Measurements from ENCODE around the gene RBP7.
A peak's percentile ranks its signal among the peaks of the same experiment; 100 is the strongest.

Gene RBP7

GRCh38 chr1:10032590-10033358 lies 35.7 kb downstream of the RBP7 start, which contains the start of gene UBE4B:
UBE4B (plus strand) TSS chr1:10032958; CDS start chr1:10033671, 713 bp downstream.
- peak; percentile 98 for DNase-seq

- DNase-seq = no peak
Observed at GRCh38 chr1:10033359-10033845, 36.4 kb downstream of the RBP7 start.

- DNase-seq = no peak
Observed at GRCh38 chr1:10042746-10043145, 45.7 kb downstream of the RBP7 start.

GRCh38 chr1:10045480-10046355 lies 48.7 kb downstream of the RBP7 start:
- DNase-seq = no peak

- DNase-seq = no peak
Observed at GRCh38 chr1:10046356-10047085, 49.5 kb downstream of the RBP7 start.

- no peak for DNase-seq
Observed at GRCh38 chr1:10048601-10049000, 51.6 kb downstream of the RBP7 start.

GRCh38 chr1:10050611-10051010 lies 53.6 kb downstream of the RBP7 start:
- no peak for DNase-seq

- DNase-seq = no peak
Observed at GRCh38 chr1:10051656-10052055, 54.6 kb downstream of the RBP7 start.

- DNase-seq = no peak
Observed at GRCh38 chr1:10052347-10052746, 55.3 kb downstream of the RBP7 start.

- no peak for DNase-seq
Observed at GRCh38 chr1:10054465-10054864, 57.4 kb downstream of the RBP7 start.

GRCh38 chr1:10056599-10056987 lies 59.6 kb downstream of the RBP7 start:
- DNase-seq = no peak

GRCh38 chr1:10057343-10057742 lies 60.3 kb downstream of the RBP7 start:
- DNase-seq = no peak

GRCh38 chr1:10057796-10058195 lies 60.8 kb downstream of the RBP7 start:
- DNase-seq = no peak

GRCh38 chr1:10059342-10059718 lies 62.3 kb downstream of the RBP7 start:
- DNase-seq = no peak

- no peak for DNase-seq
Observed at GRCh38 chr1:10060311-10061100, 63.5 kb downstream of the RBP7 start.

- DNase-seq = no peak
Observed at GRCh38 chr1:10061276-10061675, 64.2 kb downstream of the RBP7 start.

- DNase-seq = no peak
Observed at GRCh38 chr1:10063878-10064277, 66.8 kb downstream of the RBP7 start.

- DNase-seq = no peak
Observed at GRCh38 chr1:10064416-10065343, 67.7 kb downstream of the RBP7 start.

- no peak for DNase-seq
Observed at GRCh38 chr1:10065344-10065685, 68.3 kb downstream of the RBP7 start.
